Mesenchymal stem cell (in vitro differentiated cells and primary cell): Measurements from ENCODE around the gene SPPL2C.

Experiments
- DNase-seq: peaks from one replicate; pipeline ENCODE4 v3.0.0-alpha.2; 2013
- H2AFZ ChIP-seq: one replicate; pipeline ENCODE4 v1.6.1; 2013; ENCODE audit warnings: low read depth, mild to moderate bottlenecking, control low read depth, inconsistent platforms, low read length, moderate library complexity
- H2AK5ac ChIP-seq: 2 replicates; pipeline ENCODE4 v1.6.1; 2013; ENCODE audit warnings: low read length, moderate library complexity, mild to moderate bottlenecking, inconsistent platforms; ENCODE audit not compliant: severe bottlenecking
- H2BK120ac ChIP-seq: one replicate; pipeline ENCODE4 v1.6.1; 2013; ENCODE audit warnings: low read depth, mild to moderate bottlenecking, inconsistent platforms, low read length, moderate library complexity
- H2BK12ac ChIP-seq, 2 experiments: one replicate each; pipeline ENCODE4 v1.6.1; 2013; ENCODE audit warnings: inconsistent platforms in 2 of 2, low read length in 2 of 2, mild to moderate bottlenecking in 2 of 2, moderate library complexity in 2 of 2, control low read depth in 1 of 2
- H2BK15ac ChIP-seq: one replicate; pipeline ENCODE4 v1.6.1; 2013; ENCODE audit warnings: mild to moderate bottlenecking, low read depth, inconsistent platforms; ENCODE audit not compliant: poor library complexity, severe bottlenecking
- H2BK5ac ChIP-seq: 2 replicates; pipeline ENCODE4 v1.6.1; 2013; ENCODE audit warnings: low read depth, mild to moderate bottlenecking, low read length, control low read depth, inconsistent platforms; ENCODE audit not compliant: poor library complexity, severe bottlenecking
- H3K14ac ChIP-seq, 2 experiments: one replicate each; pipeline ENCODE4 v1.6.1; 2013; ENCODE audit warnings: inconsistent platforms in 2 of 2, low read length in 2 of 2, control low read depth in 1 of 2, mild to moderate bottlenecking in 1 of 2, moderate library complexity in 1 of 2
- H3K18ac ChIP-seq, 2 experiments: one replicate each; pipeline ENCODE4 v1.6.1; 2013; ENCODE audit warnings: inconsistent platforms in 2 of 2, low read length in 2 of 2, control low read depth in 1 of 2, low read depth in 1 of 2, mild to moderate bottlenecking in 1 of 2
- H3K23ac ChIP-seq, 2 experiments: one replicate each; pipeline ENCODE4 v1.6.1; 2013; ENCODE audit warnings: inconsistent platforms in 2 of 2, low read length in 2 of 2, mild to moderate bottlenecking in 2 of 2, moderate library complexity in 2 of 2, control low read depth in 1 of 2
- H3K27ac ChIP-seq: 2 replicates; pipeline ENCODE4 v1.5.1; 2013; ENCODE audit warnings: mild to moderate bottlenecking, moderate library complexity, low read length, control low read depth, inconsistent platforms; ENCODE audit not compliant: poor library complexity, severe bottlenecking
- H3K27me3 ChIP-seq, 2 experiments: 2 replicates each; pipeline versions ENCODE4 v1.6.1 to v1.7.0; 2013; ENCODE audit warnings: low read length in 2 of 2, mild to moderate bottlenecking in 2 of 2, moderate library complexity in 2 of 2, control low read depth in 1 of 2, inconsistent platforms in 1 of 2; ENCODE audit not compliant: control insufficient read depth in 1 of 2, insufficient read depth in 1 of 2
- H3K36me3 ChIP-seq, 2 experiments: 2 replicates each; pipeline versions ENCODE4 v1.6.1 to v1.7.0; 2013; ENCODE audit warnings: low read length in 2 of 2, control low read depth in 1 of 2, inconsistent platforms in 1 of 2, low read depth in 1 of 2, mild to moderate bottlenecking in 1 of 2; ENCODE audit not compliant: insufficient read depth in 2 of 2, control insufficient read depth in 1 of 2
- H3K4ac ChIP-seq, 2 experiments: one replicate each; pipeline ENCODE4 v1.6.1; 2013; ENCODE audit warnings: inconsistent platforms in 2 of 2, low read length in 2 of 2, mild to moderate bottlenecking in 2 of 2, moderate library complexity in 2 of 2, control low read depth in 1 of 2, low read depth in 1 of 2
- H3K4me1 ChIP-seq: 2 replicates; pipeline ENCODE4 v1.6.1; 2013; ENCODE audit warnings: low read depth, low read length, control low read depth; ENCODE audit not compliant: control insufficient read depth, insufficient read depth
- H3K4me2 ChIP-seq: 2 replicates; pipeline ENCODE4 v1.6.1; 2013; ENCODE audit warnings: low read length, mild to moderate bottlenecking, inconsistent platforms; ENCODE audit not compliant: poor library complexity, severe bottlenecking
- H3K4me3 ChIP-seq, 2 experiments: 2 replicates each; pipeline versions ENCODE4 v1.5.1 to v1.7.0; 2013; ENCODE audit warnings: low read length in 2 of 2, mild to moderate bottlenecking in 2 of 2, control low read depth in 1 of 2, low read depth in 1 of 2; ENCODE audit not compliant: insufficient read depth in 1 of 2
- H3K79me1 ChIP-seq: replicated peaks from 2 replicates; pipeline ENCODE4 v1.6.1; 2013; ENCODE audit warnings: mild to moderate bottlenecking, control low read depth, low read length, inconsistent platforms; ENCODE audit not compliant: poor library complexity, severe bottlenecking
- H3K9ac ChIP-seq: 2 replicates; pipeline ENCODE4 v1.7.0; 2013; ENCODE audit warnings: mild to moderate bottlenecking, low read length, moderate library complexity
- H3K9me3 ChIP-seq: 2 replicates; pipeline ENCODE4 v1.7.0; 2013; ENCODE audit warnings: mild to moderate bottlenecking, low read length; ENCODE audit not compliant: control insufficient read depth
- H4K8ac ChIP-seq: one replicate; pipeline ENCODE4 v1.6.1; 2013; ENCODE audit warnings: inconsistent platforms, mild to moderate bottlenecking, low read length, moderate library complexity
- H4K91ac ChIP-seq: one replicate; pipeline ENCODE4 v1.6.1; 2013; ENCODE audit warnings: mild to moderate bottlenecking, low read length, inconsistent platforms
- WGBS: methylation state at CpG from one replicate; pipeline ENCODE4 v1.1.7; 2013; ENCODE audit warnings: mixed read lengths; 5-methylcytosine and 5-hydroxymethylcytosine counted together

Gene SPPL2C

GRCh38 chr17:45895304-45895968 is 50.8 kb downstream of the SPPL2C start:
- H3K9me3 ChIP-seq, result no peaks in the 10 kb centered on the region
- H2BK15ac ChIP-seq, result no peak overlapping the region
- H2AK5ac ChIP-seq, result no peak overlapping the region
- no peak overlapping the region for H3K23ac ChIP-seq
- H2BK120ac ChIP-seq, result no peak overlapping the region
- H4K91ac ChIP-seq, result no peak overlapping the region
- DNase-seq, result peak; percentile 39
- no peak overlapping the region for H3K18ac ChIP-seq
- no peak overlapping the region for H2BK12ac ChIP-seq
- peaks cover 22% of the 10 kb centered on the region for H3K4me1 ChIP-seq
- no peaks in the 10 kb centered on the region for H3K79me1 ChIP-seq
- 2% methylated on average over 57 of the region's 63 CpGs for WGBS
- peak overlapping the region in 1 of 2 experiments; percentile 80 for H3K4me3 ChIP-seq
- H3K4ac ChIP-seq, result no peak overlapping the region
- H2BK5ac ChIP-seq, result no peak overlapping the region
- H3K14ac ChIP-seq, result no peak overlapping the region
- H3K27me3 ChIP-seq, result peaks cover 60 to 69% of the 10 kb centered on the region in 2 experiments
- peak overlapping the region; percentile 99 for H3K4me2 ChIP-seq
- H3K9ac ChIP-seq, result no peak overlapping the region
- no peak overlapping the region for H2AFZ ChIP-seq
- no peak overlapping the region for H3K27ac ChIP-seq
- H3K36me3 ChIP-seq, result no peaks in the 10 kb centered on the region
- H4K8ac ChIP-seq, result peak overlapping the region; percentile 20

GRCh38 chr17:45895969-45896785 is 51.5 kb downstream of the SPPL2C start:
- WGBS, result 21% methylated on average over 50 of the region's 55 CpGs
- Histone ChIP-seq H2BK120ac (no peak overlapping the region), H3K79me1 (no peaks in the 10 kb centered on the region), H2AFZ (no peak overlapping the region), H3K4me3 (no peak overlapping the region), H2BK15ac (no peak overlapping the region), H3K27ac (no peak overlapping the region), H4K91ac (no peak overlapping the region), H3K9me3 (no peaks in the 10 kb centered on the region), H2BK5ac (no peak overlapping the region), H3K36me3 (no peaks in the 10 kb centered on the region), H3K27me3 (peaks cover 61 to 76% of the 10 kb centered on the region in 2 experiments), H4K8ac (no peak overlapping the region), H3K4ac (no peak overlapping the region), H3K18ac (no peak overlapping the region), H3K4me1 (peaks cover 22% of the 10 kb centered on the region), H2AK5ac (no peak overlapping the region), H3K9ac (no peak overlapping the region), H2BK12ac (no peak overlapping the region), H3K4me2 (no peak overlapping the region), H3K23ac (no peak overlapping the region), H3K14ac (no peak overlapping the region)
- no peak for DNase-seq
